Esophagus muscularis mucosa (tissue), 4 donors: ENCODE data around the gene CERS5. TPM values are rescaled to one million over a fixed set of nuclear protein-coding genes. Genes with fewer than 3 reads are reported as not detected.
A peak's percentile ranks its signal among the peaks of the same experiment; 100 is the strongest.

ENCODE experiments used
- DNase-seq: peaks from one replicate; pipeline ENCODE4 v3.0.0-alpha.2; 2017; ENCODE audit errors: extremely low spot score
- H3K27ac ChIP-seq, 4 donors: fragments of 200-600 bp; sonication (generic); replicated peaks in 1 of 4; 1 replicate in 3 of 4; 2 replicates in 1 of 4; pipeline ENCODE4 v1.5.1; 2016 to 2019; ENCODE audit warnings: mild to moderate bottlenecking in 1 of 4
- H3K27me3 ChIP-seq, 4 donors: fragments of 200-600 bp; sonication (generic); one replicate each; pipeline versions ENCODE4 v1.5.1 to v1.6.0; 2016 to 2019
- H3K36me3 ChIP-seq, 4 donors: fragments of 200-600 bp; sonication (generic); one replicate each; pipeline ENCODE4 v1.5.1; 2016 to 2019
- H3K4me1 ChIP-seq, 4 donors: fragments of 200-600 bp; sonication (generic); one replicate each; pipeline ENCODE4 v1.5.1; 2016 to 2019
- H3K4me3 ChIP-seq, 4 donors: fragments of 200-600 bp; sonication (generic); 1 replicate in 2 of 4; 2 replicates in 2 of 4; pipeline ENCODE4 v1.5.1; 2016 to 2019; ENCODE audit warnings: mild to moderate bottlenecking in 4 of 4, moderate library complexity in 1 of 4
- H3K9me3 ChIP-seq, 4 donors: fragments of 200-600 bp; sonication (generic); 1 replicate in 3 of 4; 2 replicates in 1 of 4; pipeline ENCODE4 v1.5.1; 2016 to 2019
- CTCF ChIP-seq, 3 experiments: fragments of 200-600 bp in 2 of 3; fragments of 450-650 bp in 1 of 3; sonication (generic) in 2 of 3; IDR thresholded peaks; one replicate each; pipeline ENCODE4 v1.5.1; 2017 to 2019; ENCODE audit warnings: antibody characterized with exemption in 3 of 3, mild to moderate bottlenecking in 2 of 3, moderate library complexity in 1 of 3
- EP300 ChIP-seq: sonication (generic); formaldehyde crosslinking; IDR thresholded peaks from one replicate; pipeline ENCODE4 v1.6.1; 2017; ENCODE audit warnings: antibody characterized with exemption
- POLR2A ChIP-seq: fragments of 450-650 bp; IDR thresholded peaks from one replicate; pipeline ENCODE4 v1.6.1; 2017; ENCODE audit warnings: antibody characterized with exemption, moderate library complexity, mild to moderate bottlenecking, low read depth
- POLR2AphosphoS5 ChIP-seq, 2 donors: sonication (generic); formaldehyde crosslinking; IDR thresholded peaks; one replicate each; pipeline ENCODE4 v1.6.1; 2017; ENCODE audit warnings: antibody characterized with exemption in 2 of 2
- WGBS: methylation state at CpG from one replicate; pipeline ENCODE4 v1.1.5; 2018; 5-methylcytosine and 5-hydroxymethylcytosine counted together
- intact Hi-C: fragments of 100-400 bp; cut with DNase I; formaldehyde crosslinking; loops from one replicate; pipeline ENCODE4 v1.15.1; 2023
- total RNA-seq, 4 donors: library from RNA; depleted of rRNA; stranded (reverse); fragments of >200 nt; gene quantifications; one replicate each; pipeline versions ENCODE4 v1.1.0 to v1.2.1, GENCODE V29; 2016

CERS5 gene
- total RNA-seq, 4 donors from 2014 or later, result 23.0 to 33.6 (median 27.5) TPM

- H3K36me3 ChIP-seq, result peaks cover 11 to 59% (median 42%) of the 10 kb centered on the region in 4 donors
Observed at GRCh38 chr12:50182461-50182860, 15.3 kb upstream of the CERS5 start.

GRCh38 chr12:50181691-50182090 lies 14.5 kb upstream of the CERS5 start:
- Histone ChIP-seq H3K4me1 (peaks cover 7 to 20% (median 8%) of the 10 kb centered on the region in 4 donors), H3K27ac (no peak overlapping the region), H3K9me3 (no peaks in the 10 kb centered on the region), H3K36me3 (peaks cover 18 to 67% (median 49%) of the 10 kb centered on the region in 4 donors), H3K4me3 (no peak overlapping the region), H3K27me3 (no peaks in the 10 kb centered on the region)
- intact Hi-C loops, result loop anchor here (10.0 kb wide), 1 partner anchor 217 kb away; the partner anchor contains the start of gene AQP5
- DNase-seq, result no peak
- TF ChIP-seq CTCF (IDR thresholded peaks at IDR 0.05), result no peak
- no peak for TF ChIP-seq POLR2A
- TF ChIP-seq EP300, result no peak
- no peak for TF ChIP-seq POLR2AphosphoS5 (IDR thresholded peaks at IDR 0.05)
- WGBS, result 84% methylated on average over 4 of the region's 4 CpGs

More at GRCh38 chr12:50182461-50182860, 15.3 kb upstream of the CERS5 start:
- H3K9me3 ChIP-seq, result no peaks in the 10 kb centered on the region
- no peak overlapping the region for H3K4me3 ChIP-seq
- DNase-seq, result no peak
- H3K27me3 ChIP-seq, result no peaks in the 10 kb centered on the region
- H3K4me1 ChIP-seq, result peaks cover 10 to 28% (median 14%) of the 10 kb centered on the region in 4 donors
- no peak overlapping the region for H3K27ac ChIP-seq
- intact Hi-C loops, result loop anchor here (10.0 kb wide), 1 partner anchor 218 kb away; the partner anchor contains the start of gene AQP5
- TF ChIP-seq EP300 (no peak), POLR2A (no peak), POLR2AphosphoS5 (IDR thresholded peaks at IDR 0.05) (no peak), CTCF (IDR thresholded peaks at IDR 0.05) (no peak)

- Histone ChIP-seq H3K4me3 (no peak overlapping the region), H3K36me3 (peaks cover 13 to 49% (median 42%) of the 10 kb centered on the region in 4 donors), H3K27ac (no peak overlapping the region), H3K27me3 (no peaks in the 10 kb centered on the region), H3K9me3 (no peaks in the 10 kb centered on the region), H3K4me1 (peaks cover 0 to 6% (median 2%) of the 10 kb centered on the region in 4 donors)
- 15% methylated on average over 1 of the region's 1 CpG for WGBS
- no peak for TF ChIP-seq EP300
- TF ChIP-seq POLR2AphosphoS5 (IDR thresholded peaks at IDR 0.05), result no peak
- TF ChIP-seq POLR2A, result no peak
- TF ChIP-seq CTCF (IDR thresholded peaks at IDR 0.05), result no peak
- no peak for DNase-seq
- intact Hi-C loops, result loop anchor here (2.0 to 5.0 kb wide), 2 partner anchors 43 to 101 kb away; no protein-coding TSS in a partner anchor
Observed at GRCh38 chr12:50175716-50176026, 8.5 kb upstream of the CERS5 start.

DNA sequence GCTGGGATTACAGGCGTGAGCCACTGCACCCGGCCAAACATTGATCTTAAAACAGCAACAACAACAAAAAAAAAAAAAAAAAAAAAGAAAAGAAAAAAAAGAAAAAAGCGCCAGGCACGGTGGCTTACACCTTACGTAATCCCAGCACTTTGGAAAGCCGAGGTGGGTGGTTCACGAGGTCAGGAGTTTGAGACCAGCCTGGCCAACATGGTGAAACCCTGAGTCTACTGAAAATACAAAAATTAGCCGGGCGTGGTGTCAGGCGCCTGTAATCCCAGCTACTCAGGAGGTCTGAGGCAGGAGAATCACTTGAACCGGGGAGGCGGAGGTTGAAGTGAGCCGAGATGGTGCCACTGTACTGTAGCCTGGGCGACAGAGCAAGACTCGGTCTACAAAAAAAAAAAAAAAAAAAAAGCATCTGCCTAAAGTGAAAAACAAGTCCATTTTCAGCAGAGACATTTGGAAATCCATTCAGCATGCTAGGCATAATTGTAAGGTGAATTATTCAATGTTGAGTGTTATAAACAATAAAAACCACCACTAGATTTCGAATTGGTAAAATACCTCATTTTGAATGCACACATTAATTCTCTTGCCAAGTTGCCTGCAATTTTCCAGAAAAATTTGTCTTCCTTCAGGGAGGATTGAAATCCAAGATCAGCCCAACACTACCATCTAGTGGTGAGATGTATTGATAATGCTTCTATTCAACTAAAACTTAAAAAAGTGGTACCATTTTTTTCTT lies 8.0 kb upstream of the CERS5 start:
- TF ChIP-seq POLR2AphosphoS5 (IDR thresholded peaks at IDR 0.05) (no peak), CTCF (IDR thresholded peaks at IDR 0.05) (peak; percentile 65 to 71 (median 69))
- WGBS, result 61% methylated on average over 16 of the region's 16 CpGs
- DNase-seq, result no peak
- Histone ChIP-seq H3K36me3 (peaks cover 13 to 43% (median 36%) of the 10 kb centered on the region in 4 donors), H3K27ac (peak overlapping the region in 1 of 4 donors; percentile 36), H3K27me3 (no peaks in the 10 kb centered on the region), H3K4me3 (no peak overlapping the region), H3K4me1 (peaks cover 0 to 6% (median 2%) of the 10 kb centered on the region in 4 donors), H3K9me3 (no peaks in the 10 kb centered on the region)
- intact Hi-C loops, result loop anchor here (2.0 to 5.0 kb wide), 2 partner anchors 43 to 100 kb away; no protein-coding TSS in a partner anchor
